Transverse colon (tissue), 4 donors: Measurements from ENCODE around the gene GPC5.

Experiments
- CTCF ChIP-seq, 5 experiments: fragments of 200-600 bp in 3 of 5; fragments of 450-650 bp in 2 of 5; sonication (generic) in 3 of 5; IDR thresholded peaks; 1 replicate in 2 of 5; 2 replicates in 3 of 5; pipeline ENCODE4 v1.5.1; 2016 to 2017; ENCODE audit warnings: antibody characterized with exemption in 5 of 5, inconsistent platforms in 3 of 5, mild to moderate bottlenecking in 2 of 5, moderate library complexity in 1 of 5
- POLR2AphosphoS5 ChIP-seq, 3 donors: sonication (generic); formaldehyde crosslinking; IDR thresholded peaks; one replicate each; pipeline ENCODE4 v1.6.1; 2016; ENCODE audit warnings: antibody characterized with exemption in 3 of 3

- TF ChIP-seq CTCF (IDR thresholded peaks at IDR 0.05) (no peak), POLR2AphosphoS5 (IDR thresholded peaks at IDR 0.05) (no peak)
These were observed 378.3 kb downstream of the GPC5 start for GRCh38 chr13:91776611-91777193.
